Fibroblast of villous mesenchyme (primary cell): ENCODE data around the gene HACL1. TPM values are rescaled to one million over a fixed set of nuclear protein-coding genes. Genes with fewer than 3 reads are reported as not detected.

Experiments
- DNase-seq: peaks from one replicate; pipeline ENCODE4 v3.0.0-alpha.2; 2010; ENCODE audit warnings: low read depth
- H3K4me3 ChIP-seq: 2 replicates; pipeline ENCODE4 v1.5.1; 2011; ENCODE audit warnings: low read depth, mild to moderate bottlenecking, low read length
- total RNA-seq: library from RNA; depleted of rRNA; stranded (reverse); fragments of >200 nt; gene quantifications from 2 replicates; pipeline ENCODE4 v1.2.3, GENCODE V29; 2012
- TF ChIP-seq, protein P1 (sequence below): IDR thresholded peaks from 2 replicates; pipeline ENCODE4 v1.5.1; 2012; ENCODE audit warnings: low read depth, mild to moderate bottlenecking, low read length; ENCODE audit not compliant: insufficient read depth

Gene HACL1
- total RNA-seq, 1 donor: 33.7 TPM

DNA sequence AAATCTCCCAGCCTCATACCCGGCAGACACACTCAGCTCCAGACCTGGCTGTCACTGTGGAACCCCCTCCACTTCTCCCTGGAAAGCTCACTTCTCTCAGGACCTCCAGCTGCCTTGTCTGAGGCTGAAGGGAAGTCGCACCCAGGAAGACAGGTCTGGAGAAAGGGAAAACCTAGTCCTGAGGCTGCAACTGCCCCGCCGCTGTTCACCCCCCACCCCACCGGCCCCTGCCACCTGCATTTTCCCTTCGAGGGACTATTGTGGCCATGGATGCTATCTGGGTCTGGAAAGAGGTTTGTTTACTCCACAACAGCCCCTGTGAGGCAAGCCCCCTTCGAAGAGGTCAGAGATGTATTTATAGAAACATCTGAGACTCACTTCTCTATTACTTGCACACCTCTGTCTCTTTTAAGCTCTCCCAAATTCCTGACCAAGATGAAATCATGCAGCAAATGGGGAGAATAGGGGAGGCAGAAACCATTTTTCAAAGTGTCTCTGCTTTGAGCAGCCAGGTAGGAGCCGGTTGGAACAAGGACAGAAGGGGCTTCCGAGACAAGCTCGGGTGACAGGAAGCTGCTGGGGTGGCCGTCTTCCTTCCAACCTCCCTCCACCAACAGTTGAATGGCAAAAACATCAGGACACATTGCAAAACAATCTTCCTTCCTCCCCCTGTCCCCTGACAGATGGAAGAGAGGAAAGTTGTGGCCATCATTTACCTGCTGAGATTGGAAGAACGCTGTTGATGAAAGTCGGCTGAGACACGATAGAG lies 80.4 kb downstream of the HACL1 start:
- DNase-seq: no peak
- TF ChIP-seq, protein P1, sequence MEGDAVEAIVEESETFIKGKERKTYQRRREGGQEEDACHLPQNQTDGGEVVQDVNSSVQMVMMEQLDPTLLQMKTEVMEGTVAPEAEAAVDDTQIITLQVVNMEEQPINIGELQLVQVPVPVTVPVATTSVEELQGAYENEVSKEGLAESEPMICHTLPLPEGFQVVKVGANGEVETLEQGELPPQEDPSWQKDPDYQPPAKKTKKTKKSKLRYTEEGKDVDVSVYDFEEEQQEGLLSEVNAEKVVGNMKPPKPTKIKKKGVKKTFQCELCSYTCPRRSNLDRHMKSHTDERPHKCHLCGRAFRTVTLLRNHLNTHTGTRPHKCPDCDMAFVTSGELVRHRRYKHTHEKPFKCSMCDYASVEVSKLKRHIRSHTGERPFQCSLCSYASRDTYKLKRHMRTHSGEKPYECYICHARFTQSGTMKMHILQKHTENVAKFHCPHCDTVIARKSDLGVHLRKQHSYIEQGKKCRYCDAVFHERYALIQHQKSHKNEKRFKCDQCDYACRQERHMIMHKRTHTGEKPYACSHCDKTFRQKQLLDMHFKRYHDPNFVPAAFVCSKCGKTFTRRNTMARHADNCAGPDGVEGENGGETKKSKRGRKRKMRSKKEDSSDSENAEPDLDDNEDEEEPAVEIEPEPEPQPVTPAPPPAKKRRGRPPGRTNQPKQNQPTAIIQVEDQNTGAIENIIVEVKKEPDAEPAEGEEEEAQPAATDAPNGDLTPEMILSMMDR: no peak
- no peak overlapping the region for H3K4me3 ChIP-seq

DNA sequence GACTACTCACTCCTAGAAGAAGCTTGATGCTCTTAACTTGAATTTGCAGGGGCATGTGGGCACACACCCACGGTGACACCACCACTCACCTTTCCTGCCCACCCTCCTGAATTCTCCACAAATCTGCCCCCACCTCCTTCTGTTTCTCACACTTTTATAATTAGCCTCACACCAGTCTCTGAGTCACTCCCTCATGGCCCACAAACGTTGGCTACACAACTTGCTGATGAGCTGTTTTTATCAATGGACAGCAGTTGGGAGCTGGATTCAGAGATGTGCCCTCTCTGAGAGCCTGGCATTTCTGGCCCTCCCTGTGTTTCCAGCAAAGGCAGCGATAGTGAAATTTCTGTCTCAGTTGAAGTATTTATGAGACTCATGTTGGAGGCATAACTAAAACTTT lies 81.2 kb downstream of the HACL1 start:
- no peak overlapping the region for H3K4me3 ChIP-seq
- TF ChIP-seq, protein P1: no peak
- DNase-seq: no peak

DNA sequence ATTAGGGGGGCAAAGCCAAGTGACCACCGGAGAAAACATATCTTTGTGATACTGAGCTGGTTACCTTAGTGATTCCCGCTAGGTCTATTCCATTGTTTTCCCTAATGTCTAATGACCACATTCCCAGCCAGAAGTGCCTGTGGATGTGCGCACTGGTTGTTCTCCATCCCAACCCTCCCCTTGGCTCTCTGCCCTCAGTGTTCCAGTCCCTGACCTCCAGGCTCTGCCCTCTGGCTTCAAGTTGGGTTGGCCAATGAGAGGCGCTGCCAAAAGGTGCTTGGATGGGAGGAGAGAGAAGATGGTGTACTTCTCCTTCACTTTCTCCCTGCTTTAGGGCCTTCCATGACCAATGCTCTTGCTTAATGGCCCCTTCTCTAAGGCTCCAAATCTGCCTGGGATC lies 82.3 kb downstream of the HACL1 start:
- TF ChIP-seq, protein P1: no peak
- H3K4me3 ChIP-seq: no peak overlapping the region
- DNase-seq: no peak

- H3K4me3 ChIP-seq: no peak overlapping the region
- TF ChIP-seq, protein P1: no peak
- DNase-seq: no peak
These were observed 86.6 kb downstream of the HACL1 start for GRCh38 chr3:15514663-15515340.

- DNase-seq: no peak
- TF ChIP-seq, protein P1: no peak
- no peak overlapping the region for H3K4me3 ChIP-seq
These were observed 87.3 kb downstream of the HACL1 start for GRCh38 chr3:15513810-15514662.

DNA sequence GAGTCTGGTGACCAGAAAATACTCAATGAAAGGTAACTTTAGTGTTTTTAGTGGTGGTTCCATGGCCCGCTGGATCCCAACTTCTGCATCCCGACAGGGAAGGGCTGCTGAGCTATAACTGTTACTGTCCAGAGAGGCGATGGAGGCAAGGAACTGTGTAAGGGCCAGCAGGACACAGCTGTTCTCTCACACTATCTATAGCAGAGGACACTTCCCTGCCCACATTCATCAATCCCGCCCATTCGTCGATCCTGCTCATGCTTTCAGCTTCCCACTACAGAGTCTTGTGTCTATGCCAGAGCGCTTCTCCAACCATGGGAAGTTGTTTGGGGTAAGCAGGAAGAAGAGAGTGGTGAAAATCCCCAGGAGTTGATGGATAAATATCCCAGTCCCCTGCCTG lies 88.3 kb downstream of the HACL1 start:
- TF ChIP-seq, protein P1: no peak
- no peak for DNase-seq
- H3K4me3 ChIP-seq: no peak overlapping the region
